Measurements from ENCODE around the gene RMC1.

The RMC1 gene

GRCh38 chr18:23534276-23534675, 31.0 kb downstream of the RMC1 start:
- peak overlapping the region; percentile 20 for H3K27ac Mint-ChIP-seq
- DNase-seq: no peak
- no peaks in the 10 kb centered on the region for H3K9me3 Mint-ChIP-seq
- H3K27me3 Mint-ChIP-seq: no peaks in the 10 kb centered on the region
- peaks cover 98% of the 10 kb centered on the region for H3K36me3 Mint-ChIP-seq (ENCODE audit: low read depth)
- H3K4me3 Mint-ChIP-seq: no peak overlapping the region
- peaks cover 12% of the 10 kb centered on the region for H3K4me1 Mint-ChIP-seq (ENCODE audit: low read depth)

- peak overlapping the region; percentile 31 for H3K27ac Mint-ChIP-seq
- H3K9me3 Mint-ChIP-seq: no peaks in the 10 kb centered on the region
- DNase-seq: no peak
- H3K36me3 Mint-ChIP-seq (ENCODE audit: low read depth): peaks cover 98% of the 10 kb centered on the region
- H3K4me1 Mint-ChIP-seq (ENCODE audit: low read depth): peaks cover 18% of the 10 kb centered on the region
- H3K4me3 Mint-ChIP-seq: no peak overlapping the region
- no peaks in the 10 kb centered on the region for H3K27me3 Mint-ChIP-seq
These were observed 32.9 kb downstream of the RMC1 start for GRCh38 chr18:23536204-23536603.

GRCh38 chr18:23537274-23537673, 34.0 kb downstream of the RMC1 start:
- H3K9me3 Mint-ChIP-seq: no peaks in the 10 kb centered on the region
- H3K27ac Mint-ChIP-seq: no peak overlapping the region
- H3K4me3 Mint-ChIP-seq: no peak overlapping the region
- peaks cover 29% of the 10 kb centered on the region for H3K4me1 Mint-ChIP-seq (ENCODE audit: low read depth)
- peaks cover 98% of the 10 kb centered on the region for H3K36me3 Mint-ChIP-seq (ENCODE audit: low read depth)
- no peak for DNase-seq
- no peaks in the 10 kb centered on the region for H3K27me3 Mint-ChIP-seq

GRCh38 chr18:23538001-23538400, 34.7 kb downstream of the RMC1 start:
- no peak for DNase-seq
- Mint-ChIP-seq H3K9me3 (no peaks in the 10 kb centered on the region), H3K27me3 (no peaks in the 10 kb centered on the region), H3K4me1 (ENCODE audit: low read depth) (peaks cover 35% of the 10 kb centered on the region), H3K27ac (peak overlapping the region; percentile 35), H3K36me3 (ENCODE audit: low read depth) (peaks cover 98% of the 10 kb centered on the region), H3K4me3 (no peak overlapping the region)

- H3K9me3 Mint-ChIP-seq: no peaks in the 10 kb centered on the region
- H3K36me3 Mint-ChIP-seq (ENCODE audit: low read depth): peaks cover 99% of the 10 kb centered on the region
- peaks cover 35% of the 10 kb centered on the region for H3K4me1 Mint-ChIP-seq (ENCODE audit: low read depth)
- H3K4me3 Mint-ChIP-seq: no peak overlapping the region
- no peak for DNase-seq
- H3K27ac Mint-ChIP-seq: peak overlapping the region; percentile 42
- H3K27me3 Mint-ChIP-seq: no peaks in the 10 kb centered on the region
These were observed 35.6 kb downstream of the RMC1 start for GRCh38 chr18:23538870-23539269.

- peaks cover 35% of the 10 kb centered on the region for H3K4me1 Mint-ChIP-seq (ENCODE audit: low read depth)
- no peak overlapping the region for H3K4me3 Mint-ChIP-seq
- H3K36me3 Mint-ChIP-seq (ENCODE audit: low read depth): peaks cover 99% of the 10 kb centered on the region
- no peaks in the 10 kb centered on the region for H3K27me3 Mint-ChIP-seq
- no peaks in the 10 kb centered on the region for H3K9me3 Mint-ChIP-seq
- no peak overlapping the region for H3K27ac Mint-ChIP-seq
- DNase-seq: no peak
These were observed 36.0 kb downstream of the RMC1 start for GRCh38 chr18:23539296-23539695.

GRCh38 chr18:23539911-23540525, 36.7 kb downstream of the RMC1 start:
- Mint-ChIP-seq H3K4me3 (no peak overlapping the region), H3K9me3 (no peaks in the 10 kb centered on the region)

GRCh38 chr18:23540867-23541266, 37.6 kb downstream of the RMC1 start:
- DNase-seq: no peak
- H3K9me3 Mint-ChIP-seq: no peaks in the 10 kb centered on the region
- H3K27me3 Mint-ChIP-seq: no peaks in the 10 kb centered on the region
- H3K27ac Mint-ChIP-seq: peak overlapping the region; percentile 37
- H3K36me3 Mint-ChIP-seq (ENCODE audit: low read depth): peaks cover 98% of the 10 kb centered on the region
- peaks cover 35% of the 10 kb centered on the region for H3K4me1 Mint-ChIP-seq (ENCODE audit: low read depth)
- H3K4me3 Mint-ChIP-seq: no peak overlapping the region

More at GRCh38 chr18:23539911-23540525, 36.7 kb downstream of the RMC1 start:
- Mint-ChIP-seq H3K36me3 (ENCODE audit: low read depth) (peaks cover 99% of the 10 kb centered on the region), H3K4me1 (ENCODE audit: low read depth) (peaks cover 35% of the 10 kb centered on the region), H3K27me3 (no peaks in the 10 kb centered on the region), H3K27ac (peak overlapping the region; percentile 37)
- no peak for DNase-seq

GRCh38 chr18:23541349-23542093, 38.2 kb downstream of the RMC1 start:
- Mint-ChIP-seq H3K36me3 (ENCODE audit: low read depth) (peaks cover 95% of the 10 kb centered on the region), H3K27me3 (no peaks in the 10 kb centered on the region), H3K27ac (peak overlapping the region; percentile 37), H3K4me1 (ENCODE audit: low read depth) (peaks cover 37% of the 10 kb centered on the region), H3K9me3 (no peaks in the 10 kb centered on the region), H3K4me3 (peak overlapping the region; percentile 4)
- DNase-seq: no peak

GRCh38 chr18:23542461-23542860, 39.1 kb downstream of the RMC1 start:
- Mint-ChIP-seq H3K27me3 (no peaks in the 10 kb centered on the region), H3K9me3 (no peaks in the 10 kb centered on the region), H3K4me3 (no peak overlapping the region), H3K4me1 (ENCODE audit: low read depth) (peaks cover 39% of the 10 kb centered on the region), H3K27ac (no peak overlapping the region), H3K36me3 (ENCODE audit: low read depth) (peaks cover 96% of the 10 kb centered on the region)
- DNase-seq: no peak

- Mint-ChIP-seq H3K27ac (no peak overlapping the region), H3K4me1 (ENCODE audit: low read depth) (peaks cover 30% of the 10 kb centered on the region), H3K36me3 (ENCODE audit: low read depth) (peaks cover 92% of the 10 kb centered on the region), H3K27me3 (no peaks in the 10 kb centered on the region), H3K9me3 (no peaks in the 10 kb centered on the region), H3K4me3 (no peak overlapping the region)
- DNase-seq: no peak
These were observed 42.0 kb downstream of the RMC1 start for GRCh38 chr18:23545247-23545789.

- no peak for DNase-seq
- Mint-ChIP-seq H3K4me3 (no peak overlapping the region), H3K27me3 (no peaks in the 10 kb centered on the region), H3K27ac (no peak overlapping the region), H3K36me3 (ENCODE audit: low read depth) (peaks cover 89% of the 10 kb centered on the region), H3K9me3 (no peaks in the 10 kb centered on the region), H3K4me1 (ENCODE audit: low read depth) (peaks cover 10% of the 10 kb centered on the region)
These were observed 44.0 kb downstream of the RMC1 start for GRCh38 chr18:23547306-23547705.

- H3K27ac Mint-ChIP-seq: no peak overlapping the region
- no peaks in the 10 kb centered on the region for H3K27me3 Mint-ChIP-seq
- H3K4me1 Mint-ChIP-seq (ENCODE audit: low read depth): peaks cover 5% of the 10 kb centered on the region
- DNase-seq: no peak
- peaks cover 89% of the 10 kb centered on the region for H3K36me3 Mint-ChIP-seq (ENCODE audit: low read depth)
- H3K9me3 Mint-ChIP-seq: no peaks in the 10 kb centered on the region
- H3K4me3 Mint-ChIP-seq: no peak overlapping the region
These were observed 44.5 kb downstream of the RMC1 start for GRCh38 chr18:23547846-23548245.

- peaks cover 5% of the 10 kb centered on the region for H3K4me1 Mint-ChIP-seq (ENCODE audit: low read depth)
- DNase-seq: no peak
- no peaks in the 10 kb centered on the region for H3K9me3 Mint-ChIP-seq
- peaks cover 89% of the 10 kb centered on the region for H3K36me3 Mint-ChIP-seq (ENCODE audit: low read depth)
- no peak overlapping the region for H3K27ac Mint-ChIP-seq
- no peaks in the 10 kb centered on the region for H3K27me3 Mint-ChIP-seq
- H3K4me3 Mint-ChIP-seq: no peak overlapping the region
These were observed 45.0 kb downstream of the RMC1 start for GRCh38 chr18:23548275-23548674.

- Mint-ChIP-seq H3K27ac (no peak overlapping the region), H3K4me1 (ENCODE audit: low read depth) (peaks cover 5% of the 10 kb centered on the region), H3K4me3 (no peak overlapping the region), H3K27me3 (no peaks in the 10 kb centered on the region), H3K36me3 (ENCODE audit: low read depth) (peaks cover 89% of the 10 kb centered on the region), H3K9me3 (no peaks in the 10 kb centered on the region)
- no peak for DNase-seq
These were observed 45.4 kb downstream of the RMC1 start for GRCh38 chr18:23548719-23549118.

Data from activated T-cell treated with anti-CD3 and anti-CD28 coated beads, Interleukin-2, amount 50 U/mL, for 24 hours (primary cell).